OCI-LY3 (cell line): Measurements from ENCODE around the gene SUPT3H.

Source experiments
- H2AFZ ChIP-seq: fragments of 200-600, 300-600 bp; shearing (Covaris generic); 2 replicates; pipeline ENCODE4 v1.6.0; 2014; ENCODE audit warnings: antibody characterized with exemption, low read depth, low read length
- H3K27ac ChIP-seq: fragments of 200-600, 300-600 bp; sonication (generic); 2 replicates; pipeline ENCODE4 v1.5.1; 2014; ENCODE audit warnings: mild to moderate bottlenecking, low read length, moderate library complexity, mixed read lengths
- H3K27me3 ChIP-seq: fragments of 200-600, 300-600 bp; sonication (generic); 2 replicates; pipeline ENCODE4 v1.6.1; 2014; ENCODE audit warnings: low read depth, low read length, mixed read lengths
- H3K36me3 ChIP-seq: fragments of 200-600, 300-600 bp; sonication (generic); replicated peaks from 2 replicates; pipeline ENCODE3; 2014; ENCODE audit warnings: low read depth, low read length, mixed read lengths
- H3K4me1 ChIP-seq: fragments of 300-600, 200-600 bp; sonication (generic); 2 replicates; pipeline ENCODE4 v1.6.1; 2014; ENCODE audit warnings: low read length, mixed read lengths
- H3K4me2 ChIP-seq: fragments of 200-600, 300-600 bp; sonication (generic); 2 replicates; pipeline ENCODE4 v1.6.1; 2014; ENCODE audit warnings: low read length, mixed read lengths
- H3K4me3 ChIP-seq: fragments of 300-600, 200-600 bp; sonication (generic); 2 replicates; pipeline ENCODE4 v1.5.1; 2014; ENCODE audit warnings: antibody characterized with exemption, mild to moderate bottlenecking, low read length, moderate library complexity
- H3K79me2 ChIP-seq: fragments of 300-600, 200-600 bp; shearing (Covaris generic); 2 replicates; pipeline ENCODE4 v1.6.1; 2014; ENCODE audit warnings: mild to moderate bottlenecking, low read length, mixed read lengths
- H3K9ac ChIP-seq: fragments of 300-600, 200-600 bp; shearing (Covaris generic); 2 replicates; pipeline ENCODE4 v1.6.0; 2014; ENCODE audit warnings: mild to moderate bottlenecking, low read length, moderate library complexity
- H3K9me3 ChIP-seq: fragments of 200-600, 300-600 bp; shearing (Covaris generic); 2 replicates; pipeline ENCODE4 v1.6.1; 2014; ENCODE audit warnings: low read length, mixed read lengths; ENCODE audit not compliant: insufficient read depth
- H4K20me1 ChIP-seq: fragments of 200-600, 300-600 bp; sonication (generic); 2 replicates; pipeline ENCODE4 v1.6.1; 2016; ENCODE audit warnings: low read length, mixed read lengths; ENCODE audit not compliant: insufficient read depth
- EZH2phosphoT487 ChIP-seq: fragments of 200-600 bp; shearing (Covaris generic); IDR thresholded peaks from 2 replicates; pipeline ENCODE4 v1.6.1; 2018; ENCODE audit warnings: antibody characterized with exemption, mixed run types, low read depth
- TF ChIP-seq, protein P1 (sequence below): fragments of 200-600, 300-600 bp; sonication (generic); IDR thresholded peaks from 2 replicates; pipeline ENCODE4 v1.5.1; 2014; ENCODE audit warnings: antibody characterized with exemption, low read length, low read depth

Gene SUPT3H

GRCh38 chr6:45175272-45175671 lies 202.5 kb downstream of the SUPT3H start:
- H3K4me1 ChIP-seq: no peaks in the 10 kb centered on the region
- no peaks in the 10 kb centered on the region for H3K9me3 ChIP-seq
- H3K9ac ChIP-seq: no peak overlapping the region
- no peaks in the 10 kb centered on the region for H3K36me3 ChIP-seq
- H3K79me2 ChIP-seq: no peaks in the 10 kb centered on the region
- no peaks in the 10 kb centered on the region for H3K27me3 ChIP-seq
- no peaks in the 10 kb centered on the region for H4K20me1 ChIP-seq
- H3K27ac ChIP-seq: no peak overlapping the region
- no peak for TF ChIP-seq EZH2phosphoT487
- TF ChIP-seq, protein P1, sequence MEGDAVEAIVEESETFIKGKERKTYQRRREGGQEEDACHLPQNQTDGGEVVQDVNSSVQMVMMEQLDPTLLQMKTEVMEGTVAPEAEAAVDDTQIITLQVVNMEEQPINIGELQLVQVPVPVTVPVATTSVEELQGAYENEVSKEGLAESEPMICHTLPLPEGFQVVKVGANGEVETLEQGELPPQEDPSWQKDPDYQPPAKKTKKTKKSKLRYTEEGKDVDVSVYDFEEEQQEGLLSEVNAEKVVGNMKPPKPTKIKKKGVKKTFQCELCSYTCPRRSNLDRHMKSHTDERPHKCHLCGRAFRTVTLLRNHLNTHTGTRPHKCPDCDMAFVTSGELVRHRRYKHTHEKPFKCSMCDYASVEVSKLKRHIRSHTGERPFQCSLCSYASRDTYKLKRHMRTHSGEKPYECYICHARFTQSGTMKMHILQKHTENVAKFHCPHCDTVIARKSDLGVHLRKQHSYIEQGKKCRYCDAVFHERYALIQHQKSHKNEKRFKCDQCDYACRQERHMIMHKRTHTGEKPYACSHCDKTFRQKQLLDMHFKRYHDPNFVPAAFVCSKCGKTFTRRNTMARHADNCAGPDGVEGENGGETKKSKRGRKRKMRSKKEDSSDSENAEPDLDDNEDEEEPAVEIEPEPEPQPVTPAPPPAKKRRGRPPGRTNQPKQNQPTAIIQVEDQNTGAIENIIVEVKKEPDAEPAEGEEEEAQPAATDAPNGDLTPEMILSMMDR: no peak
- no peak overlapping the region for H3K4me3 ChIP-seq
- H2AFZ ChIP-seq: no peak overlapping the region
- no peak overlapping the region for H3K4me2 ChIP-seq

- Histone ChIP-seq H3K9ac (no peak overlapping the region), H2AFZ (no peak overlapping the region), H3K4me2 (no peak overlapping the region), H3K36me3 (no peaks in the 10 kb centered on the region), H3K27ac (no peak overlapping the region), H3K9me3 (no peaks in the 10 kb centered on the region), H3K4me1 (no peaks in the 10 kb centered on the region), H4K20me1 (no peaks in the 10 kb centered on the region), H3K4me3 (no peak overlapping the region), H3K79me2 (no peaks in the 10 kb centered on the region), H3K27me3 (no peaks in the 10 kb centered on the region)
- TF ChIP-seq, protein P1: no peak
- TF ChIP-seq EZH2phosphoT487: no peak
These were observed 203.7 kb downstream of the SUPT3H start for GRCh38 chr6:45174045-45174444.

- Histone ChIP-seq H3K27ac (no peak overlapping the region), H3K4me3 (no peak overlapping the region), H3K9ac (no peak overlapping the region), H3K4me2 (no peak overlapping the region), H3K79me2 (no peaks in the 10 kb centered on the region), H4K20me1 (no peaks in the 10 kb centered on the region), H3K36me3 (no peaks in the 10 kb centered on the region), H3K9me3 (no peaks in the 10 kb centered on the region), H3K4me1 (no peaks in the 10 kb centered on the region), H2AFZ (no peak overlapping the region), H3K27me3 (no peaks in the 10 kb centered on the region)
- TF ChIP-seq EZH2phosphoT487: no peak
- TF ChIP-seq, protein P1: no peak
These were observed 206.4 kb downstream of the SUPT3H start for GRCh38 chr6:45171380-45171779.

- H3K4me1 ChIP-seq: no peaks in the 10 kb centered on the region
- H4K20me1 ChIP-seq: no peaks in the 10 kb centered on the region
- no peak overlapping the region for H3K27ac ChIP-seq
- H3K9me3 ChIP-seq: no peaks in the 10 kb centered on the region
- no peaks in the 10 kb centered on the region for H3K36me3 ChIP-seq
- H3K4me2 ChIP-seq: no peak overlapping the region
- H3K79me2 ChIP-seq: no peaks in the 10 kb centered on the region
- no peak overlapping the region for H3K9ac ChIP-seq
- TF ChIP-seq, protein P1: no peak
- TF ChIP-seq EZH2phosphoT487: no peak
- no peak overlapping the region for H3K4me3 ChIP-seq
- H2AFZ ChIP-seq: no peak overlapping the region
- H3K27me3 ChIP-seq: no peaks in the 10 kb centered on the region
These were observed 207.4 kb downstream of the SUPT3H start for GRCh38 chr6:45170309-45170708.
